ENCODE data around the gene UVRAG. TPM values are rescaled to one million over a fixed set of nuclear protein-coding genes. Genes with fewer than 3 reads are reported as not detected.
A peak's percentile ranks its signal among the peaks of the same experiment; 100 is the strongest.

Gene UVRAG
- total RNA-seq, 1 donor from 2014 or later, result 7.4 TPM

GRCh38 chr11:75888416-75888815 is 73.4 kb downstream of the UVRAG start:
- DNase-seq (ENCODE audit: low read depth), result no peak
- no peak for TF ChIP-seq CTCF (conservative IDR thresholded peaks at IDR 0.05; ENCODE audit: low read depth, low read length)
- H3K4me3 ChIP-seq (ENCODE audit: low read depth, low read length), result no peak overlapping the region

DNA sequence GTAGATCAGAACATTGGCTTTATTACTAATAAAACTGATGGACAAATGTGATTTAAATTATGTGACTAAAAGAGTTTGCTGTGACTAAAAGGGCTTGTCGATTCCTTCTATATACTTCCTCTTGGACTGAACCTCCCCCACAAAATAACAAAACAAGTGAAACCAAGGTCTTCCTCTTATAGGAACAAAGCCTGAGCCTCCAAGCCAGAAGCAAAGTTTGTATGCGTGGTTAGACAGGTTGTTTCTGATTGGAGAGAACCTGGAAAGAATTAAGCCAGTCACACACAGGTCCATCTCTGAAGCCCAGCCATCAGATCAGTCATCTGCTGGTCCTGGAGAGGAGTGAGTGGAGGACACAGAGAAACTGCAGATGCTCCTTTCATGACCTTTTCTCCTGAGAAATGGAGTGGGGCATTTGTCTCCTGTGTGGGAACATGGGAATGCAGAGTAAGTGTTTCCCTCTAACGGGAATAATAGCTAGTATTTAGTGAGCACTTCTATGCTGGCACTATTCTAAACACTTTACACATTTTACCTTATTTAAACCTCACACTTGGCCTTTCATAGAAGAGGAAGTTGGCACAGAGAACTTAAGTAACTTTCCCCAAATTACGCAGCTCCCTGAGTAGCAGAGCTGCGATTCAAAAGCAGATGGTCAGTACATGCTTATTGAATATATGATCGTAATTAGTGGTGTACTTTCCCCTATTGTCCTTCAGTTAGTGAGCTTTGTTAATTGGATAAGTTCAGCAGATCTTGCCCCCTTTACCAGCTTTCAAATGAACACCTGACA is 77.1 kb downstream of the UVRAG start:
- H3K4me3 ChIP-seq (ENCODE audit: low read depth, low read length), result no peak overlapping the region
- no peak for DNase-seq (ENCODE audit: low read depth)
- TF ChIP-seq CTCF (conservative IDR thresholded peaks at IDR 0.05; ENCODE audit: low read depth, low read length), result no peak

DNA sequence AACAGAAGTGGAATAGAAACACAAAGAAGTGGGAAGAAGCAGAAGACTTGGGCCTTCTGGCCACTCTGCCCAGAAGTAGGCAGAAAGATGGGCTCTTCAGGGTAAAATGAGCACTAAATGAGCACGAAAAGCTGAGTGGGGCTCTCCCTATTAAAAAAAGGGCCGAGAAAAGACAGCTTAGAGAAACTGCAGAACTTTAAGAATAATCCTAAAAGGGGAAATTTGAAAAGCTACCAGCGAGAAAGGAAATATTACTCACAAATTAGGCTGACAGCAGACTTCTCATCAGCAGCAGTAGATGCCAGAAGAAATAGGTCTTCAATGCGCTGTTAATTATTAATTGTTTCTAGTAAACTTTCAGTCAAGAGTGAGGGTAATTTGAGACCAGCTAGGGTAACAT is 78.2 kb downstream of the UVRAG start:
- TF ChIP-seq CTCF (conservative IDR thresholded peaks at IDR 0.05; ENCODE audit: low read depth, low read length), result no peak
- no peak for DNase-seq (ENCODE audit: low read depth)

DNA sequence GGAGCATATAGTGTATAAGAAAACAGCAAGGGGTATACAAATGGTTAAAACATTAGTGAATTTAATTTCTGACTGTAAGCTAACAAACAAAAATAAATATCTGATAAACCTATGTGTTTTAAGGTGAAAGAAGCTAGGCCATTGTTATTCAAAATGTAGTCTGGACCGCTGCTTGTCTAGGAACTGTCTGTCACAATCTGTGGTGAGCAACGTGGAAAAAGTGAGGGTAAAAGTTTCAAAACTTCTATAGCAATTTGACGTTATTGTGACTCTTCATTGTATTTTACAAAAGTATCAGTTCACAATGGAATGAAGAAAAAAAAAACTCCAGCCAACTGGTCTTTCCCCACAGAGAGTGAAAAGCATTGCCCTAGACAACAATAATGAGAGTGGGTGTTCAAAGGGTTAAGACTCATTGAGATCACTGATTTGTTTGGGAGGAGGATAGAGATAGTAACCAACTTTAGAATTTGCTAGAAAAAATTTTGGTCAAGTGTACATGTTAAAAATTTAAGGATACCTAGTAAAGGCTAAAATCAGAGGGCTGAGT is 79.1 kb downstream of the UVRAG start:
- H3K4me3 ChIP-seq (ENCODE audit: low read depth, low read length), result no peak overlapping the region
- DNase-seq (ENCODE audit: low read depth), result no peak
- no peak for TF ChIP-seq CTCF (conservative IDR thresholded peaks at IDR 0.05; ENCODE audit: low read depth, low read length)

More for the DNA sequence above, 78.2 kb downstream of the UVRAG start:
- no peak overlapping the region for H3K4me3 ChIP-seq (ENCODE audit: low read depth, low read length)

DNA sequence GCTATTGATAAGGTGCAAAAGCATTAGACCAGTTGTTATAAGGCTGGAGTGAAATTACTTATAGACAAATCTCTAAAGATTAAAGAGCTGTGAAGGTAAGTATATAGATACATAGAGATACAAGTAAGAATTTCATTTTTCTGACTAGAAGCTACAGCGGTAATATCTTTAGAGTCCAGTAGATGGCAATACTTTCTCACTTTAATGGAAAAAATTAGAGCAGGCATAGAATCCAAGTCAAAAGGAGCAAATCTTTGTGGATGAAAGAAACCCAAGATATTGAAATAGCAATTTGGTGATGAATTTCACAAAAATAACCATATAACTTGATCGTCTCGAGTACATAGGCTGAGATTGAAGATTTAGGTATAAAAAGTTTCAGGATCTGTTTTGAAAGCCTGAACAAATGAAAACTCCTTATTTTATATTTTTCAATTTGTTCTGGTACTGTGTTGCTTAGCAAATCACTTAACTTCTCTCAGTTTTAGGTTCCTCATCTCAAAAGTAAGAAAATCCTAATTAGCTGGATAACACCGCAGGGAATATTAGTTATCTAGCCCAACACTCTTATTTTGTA is 81.9 kb downstream of the UVRAG start:
- no peak overlapping the region for H3K4me3 ChIP-seq (ENCODE audit: low read depth, low read length)
- no peak for DNase-seq (ENCODE audit: low read depth)
- TF ChIP-seq CTCF (conservative IDR thresholded peaks at IDR 0.05; ENCODE audit: low read depth, low read length), result peak; percentile 64

DNA sequence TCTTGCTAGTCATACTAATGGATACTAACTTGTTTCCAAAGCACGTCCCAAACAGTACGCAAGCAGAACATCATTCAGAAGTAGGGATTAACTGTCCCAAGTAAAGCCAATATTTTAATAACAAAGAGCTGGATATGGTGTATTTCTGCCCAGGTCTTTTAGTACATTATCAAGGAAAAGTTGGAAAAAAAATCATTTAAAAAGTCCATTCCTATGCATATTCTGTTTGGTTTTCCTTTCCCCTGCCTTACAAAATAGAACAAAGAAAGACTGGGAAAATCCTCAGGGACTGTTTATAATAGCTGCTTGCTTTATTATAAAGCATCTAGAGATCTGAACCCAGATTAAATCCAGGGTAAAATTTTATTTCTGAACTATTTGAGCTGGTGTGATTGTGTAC is 83.9 kb downstream of the UVRAG start:
- H3K4me3 ChIP-seq (ENCODE audit: low read depth, low read length), result no peak overlapping the region
- no peak for DNase-seq (ENCODE audit: low read depth)
- TF ChIP-seq CTCF (conservative IDR thresholded peaks at IDR 0.05; ENCODE audit: low read depth, low read length), result no peak

Measured in epithelial cell of proximal tubule (primary cell).